Upper lobe of left lung (tissue), 6 donors: Measurements from ENCODE around the gene OBSCN. TPM values are rescaled to one million over a fixed set of nuclear protein-coding genes. Genes with fewer than 3 reads are reported as not detected.

Experiments
- ATAC-seq, 2 donors: fragments of 200-7000 bp; cut with Tn5 transposase; one replicate each; pipeline ENCODE4 v1.9.1; 2022; ENCODE audit warnings: mild to moderate bottlenecking in 2 of 2, moderate library complexity in 2 of 2; ENCODE audit not compliant: low FRiP score in 2 of 2
- DNase-seq, 2 donors: peaks; one replicate each; pipeline ENCODE4 v3.0.0-alpha.2; 2019 to 2020
- H3K27ac ChIP-seq, 4 donors: fragments of 200-600 bp; sonication (generic); one replicate each; pipeline ENCODE4 v1.5.1; 2016 to 2019
- H3K27me3 ChIP-seq, 4 donors: fragments of 200-600 bp; sonication (generic); one replicate each; pipeline ENCODE4 v1.5.1; 2017 to 2019
- H3K36me3 ChIP-seq, 4 donors: fragments of 200-600 bp; sonication (generic); one replicate each; pipeline ENCODE4 v1.5.1; 2016 to 2019
- H3K4me1 ChIP-seq, 4 donors: fragments of 200-600 bp; sonication (generic); one replicate each; pipeline ENCODE4 v1.5.1; 2018 to 2019
- H3K4me3 ChIP-seq, 4 donors: fragments of 200-600 bp; sonication (generic); one replicate each; pipeline ENCODE4 v1.5.1; 2017 to 2019; ENCODE audit warnings: mild to moderate bottlenecking in 2 of 4, moderate library complexity in 1 of 4
- H3K9me3 ChIP-seq, 4 donors: fragments of 200-600 bp; sonication (generic); one replicate each; pipeline ENCODE4 v1.5.1; 2018 to 2019
- EP300 ChIP-seq, 4 donors: sonication (generic); formaldehyde crosslinking; IDR thresholded peaks; one replicate each; pipeline ENCODE4 v1.5.1; 2017; ENCODE audit warnings: antibody characterized with exemption in 4 of 4, control low read depth in 2 of 4
- POLR2A ChIP-seq, 4 donors: fragments of 450-650 bp; IDR thresholded peaks; one replicate each; pipeline ENCODE4 v1.5.1; 2016 to 2017; ENCODE audit warnings: antibody characterized with exemption in 4 of 4, mild to moderate bottlenecking in 2 of 4
- POLR2AphosphoS5 ChIP-seq, 2 donors: sonication (generic); formaldehyde crosslinking; IDR thresholded peaks; one replicate each; pipeline ENCODE4 v1.5.1; 2017; ENCODE audit warnings: antibody characterized with exemption in 2 of 2
- WGBS, 2 donors: methylation state at CpG; one replicate each; pipeline ENCODE4 v1.1.5; 2017 to 2018; 5-methylcytosine and 5-hydroxymethylcytosine counted together
- total RNA-seq, 6 donors: library from RNA; depleted of rRNA in 4 of 6; stranded (reverse); fragments of >200 nt in 4 of 6; gene quantifications; one replicate each; pipeline versions ENCODE4 v1.1.0 to v1.2.1, GENCODE V29; 2016 to 2021
- TF ChIP-seq, protein P1 (sequence below), 6 experiments: fragments of 450-650 bp in 4 of 6; fragments of 200-600 bp in 2 of 6; sonication (generic) in 2 of 6; IDR thresholded peaks; one replicate each; pipeline ENCODE4 v1.5.1; 2016 to 2019; ENCODE audit warnings: antibody characterized with exemption in 6 of 6
- donor health status: DM: no; HTN: no; CAD: no; lungs with moderate emphysema.
- donor health status: DM: no; HTN: yes; CAD: no; lungs with severe emphysema.

OBSCN gene
- total RNA-seq, 6 donors from 2014 or later: 15.7 to 160 (median 47.0) TPM

GRCh38 chr1:228160201-228160761, 47.6 kb upstream of the OBSCN start:
- Histone ChIP-seq H3K4me3 (no peak overlapping the region), H3K4me1 (peaks cover 30 to 59% (median 46%) of the 10 kb centered on the region in 4 donors), H3K36me3 (no peaks in the 10 kb centered on the region), H3K9me3 (no peaks in the 10 kb centered on the region), H3K27ac (peak overlapping the region in 1 of 4 donors; percentile 100), H3K27me3 (peaks cover 0 to 7% (median 0%) of the 10 kb centered on the region in 4 donors)
- DNase-seq (peak in 1 of 2 donors; percentile 75), ATAC-seq (no peak)
- TF ChIP-seq, protein P1, sequence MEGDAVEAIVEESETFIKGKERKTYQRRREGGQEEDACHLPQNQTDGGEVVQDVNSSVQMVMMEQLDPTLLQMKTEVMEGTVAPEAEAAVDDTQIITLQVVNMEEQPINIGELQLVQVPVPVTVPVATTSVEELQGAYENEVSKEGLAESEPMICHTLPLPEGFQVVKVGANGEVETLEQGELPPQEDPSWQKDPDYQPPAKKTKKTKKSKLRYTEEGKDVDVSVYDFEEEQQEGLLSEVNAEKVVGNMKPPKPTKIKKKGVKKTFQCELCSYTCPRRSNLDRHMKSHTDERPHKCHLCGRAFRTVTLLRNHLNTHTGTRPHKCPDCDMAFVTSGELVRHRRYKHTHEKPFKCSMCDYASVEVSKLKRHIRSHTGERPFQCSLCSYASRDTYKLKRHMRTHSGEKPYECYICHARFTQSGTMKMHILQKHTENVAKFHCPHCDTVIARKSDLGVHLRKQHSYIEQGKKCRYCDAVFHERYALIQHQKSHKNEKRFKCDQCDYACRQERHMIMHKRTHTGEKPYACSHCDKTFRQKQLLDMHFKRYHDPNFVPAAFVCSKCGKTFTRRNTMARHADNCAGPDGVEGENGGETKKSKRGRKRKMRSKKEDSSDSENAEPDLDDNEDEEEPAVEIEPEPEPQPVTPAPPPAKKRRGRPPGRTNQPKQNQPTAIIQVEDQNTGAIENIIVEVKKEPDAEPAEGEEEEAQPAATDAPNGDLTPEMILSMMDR (IDR thresholded peaks at IDR 0.05): no peak
- TF ChIP-seq POLR2A (IDR thresholded peaks at IDR 0.05): no peak
- no peak for TF ChIP-seq POLR2AphosphoS5 (IDR thresholded peaks at IDR 0.05)
- no peak for TF ChIP-seq EP300 (IDR thresholded peaks at IDR 0.05)
- 82 to 85% methylated on average over 13 of the region's 15 CpGs for WGBS, 2 donors

- Histone ChIP-seq H3K27ac (peak overlapping the region; percentile 60 to 100 (median 99)), H3K36me3 (no peaks in the 10 kb centered on the region), H3K27me3 (peaks cover 0 to 7% (median 0%) of the 10 kb centered on the region in 4 donors), H3K4me3 (no peak overlapping the region), H3K9me3 (peaks cover 0 to 4% (median 0%) of the 10 kb centered on the region in 4 donors), H3K4me1 (peaks cover 30 to 56% (median 44%) of the 10 kb centered on the region in 4 donors)
- ATAC-seq (no peak), DNase-seq (no peak)
- TF ChIP-seq, protein P1 (IDR thresholded peaks at IDR 0.05): no peak
- TF ChIP-seq POLR2AphosphoS5 (IDR thresholded peaks at IDR 0.05) (no peak), POLR2A (IDR thresholded peaks at IDR 0.05) (no peak), EP300 (IDR thresholded peaks at IDR 0.05) (no peak)
- WGBS, 2 donors: 49 to 59% methylated on average over 6 to 7 of the region's 7 CpGs
These were observed 46.5 kb upstream of the OBSCN start for GRCh38 chr1:228161362-228161761.

- no peaks in the 10 kb centered on the region for H3K36me3 ChIP-seq
- 88 to 89% methylated on average over 5 to 9 of the region's 9 CpGs for WGBS, 2 donors
- H3K27me3 ChIP-seq: peaks cover 0 to 7% (median 0%) of the 10 kb centered on the region in 4 donors
- DNase-seq: no peak
- no peak for ATAC-seq
- TF ChIP-seq, protein P1 (IDR thresholded peaks at IDR 0.05): no peak
- TF ChIP-seq POLR2AphosphoS5 (IDR thresholded peaks at IDR 0.05) (no peak), POLR2A (IDR thresholded peaks at IDR 0.05) (no peak), EP300 (IDR thresholded peaks at IDR 0.05) (no peak)
- H3K9me3 ChIP-seq: peaks cover 0 to 4% (median 0%) of the 10 kb centered on the region in 4 donors
- H3K27ac ChIP-seq: peak overlapping the region; percentile 60 to 100 (median 99)
- no peak overlapping the region for H3K4me3 ChIP-seq
- H3K4me1 ChIP-seq: peaks cover 34 to 61% (median 46%) of the 10 kb centered on the region in 4 donors
These were observed 46.0 kb upstream of the OBSCN start for GRCh38 chr1:228161866-228162265.

DNA sequence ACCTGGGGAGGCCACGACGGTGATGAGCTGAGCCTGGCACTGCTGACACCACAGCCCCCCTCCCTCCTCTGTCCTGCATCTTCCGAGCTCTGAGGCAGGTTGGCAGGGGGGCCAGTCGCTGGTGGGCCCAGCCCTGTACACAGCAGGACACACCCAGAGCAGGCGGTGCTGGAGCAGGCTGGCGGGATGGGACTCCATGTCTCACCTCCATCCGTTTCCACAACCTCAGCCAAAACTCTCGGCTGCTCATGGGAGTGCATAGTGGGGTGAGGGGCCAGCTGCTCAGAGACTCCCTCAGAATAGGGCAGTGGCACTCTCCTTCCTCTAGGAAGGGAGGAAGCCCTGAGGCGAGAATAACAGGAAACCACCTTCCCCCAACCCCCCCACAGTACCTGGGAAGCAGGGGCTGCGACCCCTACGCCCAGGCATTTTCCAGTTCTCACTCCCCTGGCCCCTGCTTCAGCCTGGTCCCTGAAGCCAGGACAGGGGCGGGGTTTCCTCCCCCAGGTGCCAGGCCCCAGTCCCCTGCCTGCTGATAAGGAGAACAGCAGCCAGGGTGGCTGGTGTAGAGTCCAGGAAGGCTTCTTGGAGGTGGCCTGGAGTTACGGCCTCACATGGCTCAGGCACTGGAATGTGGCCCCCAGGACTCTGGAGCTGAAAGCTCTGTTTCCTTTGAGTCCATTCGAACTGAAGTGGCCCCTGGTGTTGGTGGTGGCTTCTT, 45.4 kb upstream of the OBSCN start:
- ATAC-seq: no peak
- Histone ChIP-seq H3K27ac (peak overlapping the region; percentile 99 to 100 (median 99)), H3K4me3 (peak overlapping the region in 1 of 4 donors; percentile 19), H3K4me1 (peaks cover 35 to 66% (median 49%) of the 10 kb centered on the region in 4 donors), H3K36me3 (no peaks in the 10 kb centered on the region), H3K27me3 (peaks cover 0 to 7% (median 0%) of the 10 kb centered on the region in 4 donors), H3K9me3 (peaks cover 0 to 4% (median 0%) of the 10 kb centered on the region in 4 donors)
- WGBS, 2 donors: 25 to 27% methylated on average over 11 to 12 of the region's 14 CpGs
- peak; percentile 46 to 68 for DNase-seq
- TF ChIP-seq, protein P1 (IDR thresholded peaks at IDR 0.05): peak in 2 of 6 experiments; percentile 16 to 36
- TF ChIP-seq POLR2A (IDR thresholded peaks at IDR 0.05) (no peak), POLR2AphosphoS5 (IDR thresholded peaks at IDR 0.05) (peak in 1 of 2 donors; percentile 55)
